GM12878 (cell line): ENCODE measurements around the gene BPGM.

ENCODE experiments used
- JUND ChIP-seq: IDR thresholded peaks from 2 replicates; pipeline ENCODE4 v1.6.1; 2012; ENCODE audit warnings: low read depth, mild to moderate bottlenecking, low read length, improper control_type of control experiment, moderate library complexity
- SIN3A ChIP-seq: IDR thresholded peaks from 2 replicates; pipeline ENCODE4 v1.6.1; 2012; ENCODE audit warnings: low read depth, low read length, improper control_type of control experiment
- SMAD5 ChIP-seq: IDR thresholded peaks from 2 replicates; pipeline ENCODE4 v1.6.1; 2016; ENCODE audit warnings: antibody characterized with exemption, low read depth

GRCh38 chr7:134637441-134637840, 9.2 kb upstream of the BPGM start:
- TF ChIP-seq JUND: no peak
- no peak for TF ChIP-seq SIN3A
- no peak for TF ChIP-seq SMAD5
